Measurements from ENCODE around the gene MOB3B. TPM values are rescaled to one million over a fixed set of nuclear protein-coding genes. Genes with fewer than 3 reads are reported as not detected.
A peak's percentile ranks its signal among the peaks of the same experiment; 100 is the strongest.

Gene MOB3B
- total RNA-seq, 1 donor from 2014 or later = 10.0 TPM

DNA sequence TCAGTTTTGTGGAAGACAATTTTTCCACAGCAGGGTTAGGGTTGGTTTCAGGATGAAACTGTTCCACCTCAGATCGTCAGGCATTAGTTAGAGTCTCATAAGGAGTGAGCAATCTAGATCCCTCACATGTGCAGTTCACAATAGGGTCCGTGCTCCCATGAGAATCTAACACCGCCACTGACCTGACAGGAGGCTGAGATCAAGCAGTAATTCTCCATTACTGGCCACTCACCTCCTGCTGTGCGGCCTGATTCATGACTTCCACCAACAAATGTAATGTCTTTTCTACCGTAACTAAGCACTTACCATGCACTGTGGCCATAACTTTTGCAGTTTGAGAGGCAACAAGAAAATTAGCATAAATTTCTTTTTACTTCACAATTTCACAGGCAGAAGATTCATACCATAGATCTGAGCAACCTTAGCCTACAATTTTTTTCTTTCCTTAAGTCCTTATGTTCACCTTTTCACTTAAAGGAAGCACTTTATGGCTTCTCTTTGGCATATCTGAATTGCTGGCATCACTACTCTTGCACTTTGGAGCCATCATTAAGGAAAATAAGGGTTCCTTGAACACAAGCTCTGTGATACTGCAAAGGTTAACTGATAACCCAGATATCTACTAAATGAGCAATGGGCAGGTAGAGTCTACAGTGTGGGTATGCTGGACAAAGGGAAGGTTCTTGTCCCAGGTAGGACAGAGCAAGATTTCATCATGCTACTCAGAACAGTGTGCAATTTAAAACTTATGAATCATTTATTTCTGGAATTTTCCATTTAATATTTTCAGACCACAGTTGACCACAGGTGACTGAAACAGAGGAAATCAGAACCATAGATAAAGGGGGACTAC lies 88.5 kb downstream of the MOB3B start:
- H3K9me3 Mint-ChIP-seq = no peaks in the 10 kb centered on the region
- ATAC-seq (ENCODE audit: low read depth) (peak; percentile 15), DNase-seq (no peak)
- H3K27ac Mint-ChIP-seq = peak overlapping the region; percentile 75
- no peaks in the 10 kb centered on the region for H3K27me3 Mint-ChIP-seq
- intact Hi-C loops (cut with micrococcal nuclease) = loop anchor here (1.0 to 5.0 kb wide), 7 partner anchors 19 to 132 kb away; partner anchors contain the start of genes C9orf72 and MOB3B
- peaks cover 71% of the 10 kb centered on the region for H3K4me1 Mint-ChIP-seq
- H3K4me3 Mint-ChIP-seq = peak overlapping the region; percentile 32
- TF ChIP-seq, protein P1, sequence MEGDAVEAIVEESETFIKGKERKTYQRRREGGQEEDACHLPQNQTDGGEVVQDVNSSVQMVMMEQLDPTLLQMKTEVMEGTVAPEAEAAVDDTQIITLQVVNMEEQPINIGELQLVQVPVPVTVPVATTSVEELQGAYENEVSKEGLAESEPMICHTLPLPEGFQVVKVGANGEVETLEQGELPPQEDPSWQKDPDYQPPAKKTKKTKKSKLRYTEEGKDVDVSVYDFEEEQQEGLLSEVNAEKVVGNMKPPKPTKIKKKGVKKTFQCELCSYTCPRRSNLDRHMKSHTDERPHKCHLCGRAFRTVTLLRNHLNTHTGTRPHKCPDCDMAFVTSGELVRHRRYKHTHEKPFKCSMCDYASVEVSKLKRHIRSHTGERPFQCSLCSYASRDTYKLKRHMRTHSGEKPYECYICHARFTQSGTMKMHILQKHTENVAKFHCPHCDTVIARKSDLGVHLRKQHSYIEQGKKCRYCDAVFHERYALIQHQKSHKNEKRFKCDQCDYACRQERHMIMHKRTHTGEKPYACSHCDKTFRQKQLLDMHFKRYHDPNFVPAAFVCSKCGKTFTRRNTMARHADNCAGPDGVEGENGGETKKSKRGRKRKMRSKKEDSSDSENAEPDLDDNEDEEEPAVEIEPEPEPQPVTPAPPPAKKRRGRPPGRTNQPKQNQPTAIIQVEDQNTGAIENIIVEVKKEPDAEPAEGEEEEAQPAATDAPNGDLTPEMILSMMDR (IDR thresholded peaks at IDR 0.05) = no peak
- POLR2A ChIA-PET = interaction anchor here (0.6 kb wide), 1 partner anchor 60 kb away, joined by 3 read pairs; no protein-coding TSS in a partner anchor
- H3K36me3 Mint-ChIP-seq (ENCODE audit: low read depth) = peaks cover 8% of the 10 kb centered on the region
- CTCF ChIA-PET = no interaction called here

DNA sequence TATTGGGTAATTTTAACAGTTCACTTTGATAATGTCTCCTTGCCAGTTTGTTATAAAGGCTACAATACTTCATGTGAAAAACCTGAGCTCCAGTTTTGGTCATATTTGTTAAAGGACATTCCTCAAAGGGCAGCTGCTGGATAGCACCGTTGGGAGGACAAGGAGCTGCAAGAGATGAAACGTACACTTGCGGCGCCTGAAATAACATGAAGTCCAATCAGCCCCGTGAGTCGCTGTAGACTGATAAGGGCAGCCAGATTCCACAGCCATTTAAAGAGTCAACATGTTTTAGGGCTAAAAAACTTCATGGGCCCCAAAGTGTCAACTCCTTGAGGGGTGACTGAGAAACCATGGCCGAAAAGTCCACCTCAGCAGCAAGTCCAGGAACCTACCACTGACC lies 91.1 kb downstream of the MOB3B start:
- H3K27me3 Mint-ChIP-seq = no peaks in the 10 kb centered on the region
- DNase-seq = no peak
- H3K4me1 Mint-ChIP-seq = peaks cover 83% of the 10 kb centered on the region
- TF ChIP-seq, protein P1 (IDR thresholded peaks at IDR 0.05) = no peak
- ChIA-PET CTCF (interaction anchor here (1.6 kb wide), 1 partner anchor 91 kb away, joined by 4 read pairs; the partner anchor contains the start of gene MOB3B), POLR2A (interaction anchor here (0.6 to 1.9 kb wide), 3 partner anchors 22 to 135 kb away, joined by 3 to 7 read pairs (median 6); partner anchors contain the start of gene C9orf72)
- intact Hi-C loops (cut with micrococcal nuclease) = no loop called here
- no peak for ATAC-seq (ENCODE audit: low read depth)
- no peaks in the 10 kb centered on the region for H3K9me3 Mint-ChIP-seq
- H3K27ac Mint-ChIP-seq = peak overlapping the region; percentile 59
- H3K4me3 Mint-ChIP-seq = no peak overlapping the region
- no peaks in the 10 kb centered on the region for H3K36me3 Mint-ChIP-seq (ENCODE audit: low read depth)

DNA sequence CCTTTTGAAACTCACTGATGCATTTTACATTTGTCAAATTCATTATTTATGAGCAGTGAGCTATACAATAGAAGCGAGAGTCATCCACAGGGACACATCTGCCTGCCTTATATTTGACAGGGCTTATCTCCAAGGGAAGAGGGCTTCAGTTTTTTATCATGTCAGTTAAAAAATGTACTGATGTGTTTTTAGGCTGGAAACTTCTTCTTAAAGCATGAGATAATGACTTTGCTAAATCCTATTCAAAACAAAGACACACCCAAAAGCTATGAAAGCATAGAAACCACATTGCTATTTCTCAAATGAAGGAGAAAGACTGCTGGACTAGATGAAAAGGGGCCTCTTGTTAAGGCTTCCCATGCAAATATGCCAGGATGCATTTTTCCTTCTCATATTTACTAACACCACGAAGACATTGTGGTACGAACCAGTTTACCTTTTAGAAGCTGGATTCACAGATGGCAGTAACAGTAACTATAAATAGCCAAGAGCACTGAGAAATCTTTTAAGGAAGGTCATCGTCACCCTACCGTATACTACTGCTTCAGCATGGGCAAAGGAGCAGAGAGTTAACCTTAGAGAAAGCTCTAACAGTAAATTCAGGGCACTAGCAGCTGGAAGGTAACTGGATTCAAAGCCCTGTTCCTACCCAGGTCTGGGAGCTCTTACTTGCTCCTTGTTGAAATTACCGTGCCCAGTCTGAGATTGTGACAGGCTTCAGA lies 91.8 kb downstream of the MOB3B start:
- intact Hi-C loops (cut with micrococcal nuclease) = loop anchor here (1.0 kb wide), 1 partner anchor 14 kb away; no protein-coding TSS in a partner anchor
- H3K4me3 Mint-ChIP-seq = peak overlapping the region; percentile 44
- H3K36me3 Mint-ChIP-seq (ENCODE audit: low read depth) = no peaks in the 10 kb centered on the region
- ATAC-seq (ENCODE audit: low read depth) = no peak
- ChIA-PET POLR2A (interaction anchor here (0.5 to 1.9 kb wide), 4 partner anchors 23 to 136 kb away, joined by 3 to 7 read pairs (median 4); partner anchors contain the start of gene C9orf72), CTCF (interaction anchor here (1.2 to 1.6 kb wide), 3 partner anchors 23 to 104 kb away, joined by 3 to 4 read pairs (median 4); partner anchors contain the start of gene MOB3B)
- TF ChIP-seq, protein P1 (IDR thresholded peaks at IDR 0.05) = no peak
- H3K4me1 Mint-ChIP-seq = peaks cover 79% of the 10 kb centered on the region
- no peaks in the 10 kb centered on the region for H3K27me3 Mint-ChIP-seq
- H3K9me3 Mint-ChIP-seq = no peaks in the 10 kb centered on the region
- no peak for DNase-seq
- peak overlapping the region; percentile 59 for H3K27ac Mint-ChIP-seq

GRCh38 chr9:27436234-27436633 lies 93.4 kb downstream of the MOB3B start:
- no peak for ATAC-seq (ENCODE audit: low read depth)
- POLR2A ChIA-PET = interaction anchor here (0.6 kb wide), 1 partner anchor 34 kb away, joined by 4 read pairs; no protein-coding TSS in a partner anchor
- CTCF ChIA-PET = interaction anchor here (1.3 kb wide), 1 partner anchor 13 kb away, joined by 3 read pairs; no protein-coding TSS in a partner anchor
- no peaks in the 10 kb centered on the region for H3K27me3 Mint-ChIP-seq
- H3K4me3 Mint-ChIP-seq = no peak overlapping the region
- DNase-seq = no peak
- peaks cover 80% of the 10 kb centered on the region for H3K4me1 Mint-ChIP-seq
- no peak overlapping the region for H3K27ac Mint-ChIP-seq
- no peaks in the 10 kb centered on the region for H3K36me3 Mint-ChIP-seq (ENCODE audit: low read depth)
- TF ChIP-seq, protein P1 (IDR thresholded peaks at IDR 0.05) = no peak
- intact Hi-C loops (cut with micrococcal nuclease) = no loop called here
- no peaks in the 10 kb centered on the region for H3K9me3 Mint-ChIP-seq

Data from activated B cell treated with CpG ODN at 0.5 μM for 24 hours (primary cell).